ENCODE data around the gene DNAJC27. TPM values are rescaled to one million over a fixed set of nuclear protein-coding genes. Genes with fewer than 3 reads are reported as not detected.

DNAJC27 gene
- total RNA-seq, 1 experiment from 2014 or later = 6.7 TPM

GRCh38 chr2:24959761-24960160 is 12.0 kb downstream of the DNAJC27 start:
- H3K27ac ChIP-seq (ENCODE audit: low read length) = no peak overlapping the region
- no peak overlapping the region for H3K4me3 ChIP-seq (ENCODE audit: low read length)
- H2AFZ ChIP-seq (ENCODE audit: low read length) = no peak overlapping the region
- H3K4me1 ChIP-seq (ENCODE audit: low read length) = peaks cover 8% of the 10 kb centered on the region
- H3K9ac ChIP-seq (ENCODE audit: low read length) = no peak overlapping the region
- H3K79me2 ChIP-seq (ENCODE audit: low read length) = peaks cover 13% of the 10 kb centered on the region
- peaks cover 3% of the 10 kb centered on the region; the same call in 1 of the 2 replicates for H3K9me3 ChIP-seq (ENCODE audit: low read length)
- no peak overlapping the region for H3K4me2 ChIP-seq (ENCODE audit: low read depth, low read length, poor library complexity, severe bottlenecking)
- peaks cover 67% of the 10 kb centered on the region for H3K36me3 ChIP-seq (ENCODE audit: insufficient read depth, low read length)
- H3K9me2 ChIP-seq (replicated peaks; ENCODE audit: insufficient read depth, low read length) = no peaks in the 10 kb centered on the region
- no peaks in the 10 kb centered on the region for H3K27me3 ChIP-seq (ENCODE audit: low read length)
- no peaks in the 10 kb centered on the region for H4K20me1 ChIP-seq (ENCODE audit: insufficient read depth, low read depth, low read length)
- DNase-seq = no peak

- H3K4me3 ChIP-seq (ENCODE audit: low read length) = no peak overlapping the region
- no peak overlapping the region for H2AFZ ChIP-seq (ENCODE audit: low read length)
- no peaks in the 10 kb centered on the region for H3K27me3 ChIP-seq (ENCODE audit: low read length)
- H4K20me1 ChIP-seq (ENCODE audit: insufficient read depth, low read depth, low read length) = no peaks in the 10 kb centered on the region
- H3K79me2 ChIP-seq (ENCODE audit: low read length) = peaks cover 13% of the 10 kb centered on the region
- H3K9me3 ChIP-seq (ENCODE audit: low read length) = peaks cover 3% of the 10 kb centered on the region; the same call in 1 of the 2 replicates
- no peaks in the 10 kb centered on the region for H3K9me2 ChIP-seq (replicated peaks; ENCODE audit: insufficient read depth, low read length)
- H3K4me1 ChIP-seq (ENCODE audit: low read length) = peaks cover 14% of the 10 kb centered on the region
- H3K4me2 ChIP-seq (ENCODE audit: low read depth, low read length, poor library complexity, severe bottlenecking) = no peak overlapping the region
- H3K36me3 ChIP-seq (ENCODE audit: insufficient read depth, low read length) = peaks cover 70% of the 10 kb centered on the region
- no peak overlapping the region for H3K9ac ChIP-seq (ENCODE audit: low read length)
- H3K27ac ChIP-seq (ENCODE audit: low read length) = no peak overlapping the region
- DNase-seq = no peak
Observed at GRCh38 chr2:24958411-24958935, 13.3 kb downstream of the DNAJC27 start.

DNA sequence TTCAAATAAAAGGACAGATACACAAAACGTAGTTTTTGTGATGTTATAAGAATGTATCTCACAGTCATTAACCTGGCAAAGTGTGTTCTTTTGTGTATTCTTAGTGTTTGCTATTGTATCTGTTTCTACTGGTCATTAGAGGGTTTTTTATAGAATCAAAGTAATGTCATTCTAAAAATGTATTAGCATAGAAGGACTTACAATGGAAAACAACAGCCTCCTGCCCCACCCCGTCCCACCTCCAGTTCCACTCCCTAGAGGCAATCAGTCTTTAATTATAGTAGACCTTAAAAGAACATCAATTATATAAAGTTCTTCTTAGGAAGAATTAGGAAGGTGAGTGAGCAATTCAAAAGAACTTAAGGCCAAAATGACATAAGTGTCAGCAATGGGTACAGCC is 13.8 kb downstream of the DNAJC27 start:
- Histone ChIP-seq H3K36me3 (ENCODE audit: insufficient read depth, low read length) (peaks cover 66% of the 10 kb centered on the region), H3K27me3 (ENCODE audit: low read length) (no peaks in the 10 kb centered on the region), H3K9me3 (ENCODE audit: low read length) (peaks cover 3% of the 10 kb centered on the region; the same call in 1 of the 2 replicates), H3K9me2 (replicated peaks; ENCODE audit: insufficient read depth, low read length) (no peaks in the 10 kb centered on the region), H3K4me1 (ENCODE audit: low read length) (peaks cover 19% of the 10 kb centered on the region), H3K4me3 (ENCODE audit: low read length) (no peak overlapping the region), H3K79me2 (ENCODE audit: low read length) (peaks cover 13% of the 10 kb centered on the region), H3K9ac (ENCODE audit: low read length) (no peak overlapping the region), H4K20me1 (ENCODE audit: insufficient read depth, low read depth, low read length) (no peaks in the 10 kb centered on the region), H2AFZ (ENCODE audit: low read length) (no peak overlapping the region), H3K27ac (ENCODE audit: low read length) (no peak overlapping the region), H3K4me2 (ENCODE audit: low read depth, low read length, poor library complexity, severe bottlenecking) (no peak overlapping the region)
- DNase-seq = no peak

DNA sequence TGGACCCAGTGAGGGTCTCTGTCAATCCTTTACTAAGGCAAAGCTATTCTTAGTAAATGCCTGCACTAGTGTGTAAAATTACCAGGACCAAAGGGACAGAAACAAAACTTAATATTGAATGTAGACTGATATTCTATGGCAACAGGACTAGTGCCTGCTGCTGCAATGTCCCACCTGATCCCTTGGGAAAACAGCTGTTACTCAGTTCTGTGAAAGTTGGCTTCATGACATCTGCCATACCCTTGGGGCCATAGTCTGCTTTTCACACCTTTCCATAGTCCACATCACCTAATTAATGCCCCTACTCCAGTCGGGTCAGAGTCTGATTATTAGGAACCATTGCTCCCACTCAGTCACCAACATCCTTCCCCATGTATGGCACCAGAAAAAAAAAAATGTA is 14.5 kb downstream of the DNAJC27 start:
- peaks cover 12% of the 10 kb centered on the region for H3K79me2 ChIP-seq (ENCODE audit: low read length)
- no peak overlapping the region for H3K4me2 ChIP-seq (ENCODE audit: low read depth, low read length, poor library complexity, severe bottlenecking)
- no peaks in the 10 kb centered on the region for H3K9me2 ChIP-seq (replicated peaks; ENCODE audit: insufficient read depth, low read length)
- no peaks in the 10 kb centered on the region for H3K27me3 ChIP-seq (ENCODE audit: low read length)
- no peak for DNase-seq
- no peak overlapping the region for H3K4me3 ChIP-seq (ENCODE audit: low read length)
- peaks cover 68% of the 10 kb centered on the region for H3K36me3 ChIP-seq (ENCODE audit: insufficient read depth, low read length)
- no peak overlapping the region for H3K27ac ChIP-seq (ENCODE audit: low read length)
- no peak overlapping the region for H2AFZ ChIP-seq (ENCODE audit: low read length)
- no peak overlapping the region for H3K9ac ChIP-seq (ENCODE audit: low read length)
- peaks cover 3% of the 10 kb centered on the region; the same call in 1 of the 2 replicates for H3K9me3 ChIP-seq (ENCODE audit: low read length)
- peaks cover 27% of the 10 kb centered on the region for H3K4me1 ChIP-seq (ENCODE audit: low read length)
- H4K20me1 ChIP-seq (ENCODE audit: insufficient read depth, low read depth, low read length) = no peaks in the 10 kb centered on the region

GRCh38 chr2:24955921-24956320 is 15.8 kb downstream of the DNAJC27 start:
- no peaks in the 10 kb centered on the region for H4K20me1 ChIP-seq (ENCODE audit: insufficient read depth, low read depth, low read length)
- H3K27ac ChIP-seq (ENCODE audit: low read length) = no peak overlapping the region
- no peak overlapping the region for H3K4me3 ChIP-seq (ENCODE audit: low read length)
- peaks cover 67% of the 10 kb centered on the region for H3K36me3 ChIP-seq (ENCODE audit: insufficient read depth, low read length)
- 0 out of 2 replicates have a peak, but pooled peaks cover 4% of the 10 kb centered on the region for H3K79me2 ChIP-seq (ENCODE audit: low read length)
- no peak overlapping the region for H2AFZ ChIP-seq (ENCODE audit: low read length)
- DNase-seq = no peak
- H3K4me1 ChIP-seq (ENCODE audit: low read length) = peaks cover 28% of the 10 kb centered on the region
- no peak overlapping the region for H3K9ac ChIP-seq (ENCODE audit: low read length)
- peaks cover 3% of the 10 kb centered on the region; the same call in 1 of the 2 replicates for H3K9me3 ChIP-seq (ENCODE audit: low read length)
- no peak overlapping the region for H3K4me2 ChIP-seq (ENCODE audit: low read depth, low read length, poor library complexity, severe bottlenecking)
- no peaks in the 10 kb centered on the region for H3K9me2 ChIP-seq (replicated peaks; ENCODE audit: insufficient read depth, low read length)
- no peaks in the 10 kb centered on the region for H3K27me3 ChIP-seq (ENCODE audit: low read length)

DNA sequence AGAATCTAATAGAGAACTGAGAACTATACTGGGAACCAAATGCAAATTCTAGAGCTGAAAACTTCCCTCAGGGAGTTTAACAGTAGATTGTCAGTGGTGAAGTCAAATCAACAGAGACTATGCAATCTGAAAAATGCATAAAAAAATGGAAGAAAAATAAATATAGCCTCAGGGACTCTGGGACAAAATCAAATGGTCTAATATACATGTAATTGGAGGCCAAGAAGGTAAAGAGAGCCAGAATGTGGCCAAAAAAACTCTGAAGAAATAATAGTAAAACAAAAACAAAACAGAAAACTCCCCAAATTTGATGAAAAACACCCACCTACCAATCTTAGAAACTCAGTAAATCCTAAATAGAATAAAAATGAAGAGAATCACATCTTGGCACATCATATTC is 16.5 kb downstream of the DNAJC27 start:
- H2AFZ ChIP-seq (ENCODE audit: low read length) = no peak overlapping the region
- no peak overlapping the region for H3K4me2 ChIP-seq (ENCODE audit: low read depth, low read length, poor library complexity, severe bottlenecking)
- H3K4me3 ChIP-seq (ENCODE audit: low read length) = no peak overlapping the region
- H4K20me1 ChIP-seq (ENCODE audit: insufficient read depth, low read depth, low read length) = no peaks in the 10 kb centered on the region
- peaks cover 28% of the 10 kb centered on the region for H3K4me1 ChIP-seq (ENCODE audit: low read length)
- peaks cover 67% of the 10 kb centered on the region for H3K36me3 ChIP-seq (ENCODE audit: insufficient read depth, low read length)
- H3K9ac ChIP-seq (ENCODE audit: low read length) = no peak overlapping the region
- no peaks in the 10 kb centered on the region for H3K27me3 ChIP-seq (ENCODE audit: low read length)
- DNase-seq = no peak
- H3K9me3 ChIP-seq (ENCODE audit: low read length) = peaks cover 3% of the 10 kb centered on the region; the same call in 1 of the 2 replicates
- H3K27ac ChIP-seq (ENCODE audit: low read length) = no peak overlapping the region
- 0 out of 2 replicates have a peak, but pooled peaks cover 4% of the 10 kb centered on the region for H3K79me2 ChIP-seq (ENCODE audit: low read length)
- no peaks in the 10 kb centered on the region for H3K9me2 ChIP-seq (replicated peaks; ENCODE audit: insufficient read depth, low read length)

GRCh38 chr2:24950102-24950501 is 21.7 kb downstream of the DNAJC27 start:
- Histone ChIP-seq H3K9ac (ENCODE audit: low read length) (no peak overlapping the region), H3K9me2 (replicated peaks; ENCODE audit: insufficient read depth, low read length) (no peaks in the 10 kb centered on the region), H3K4me1 (ENCODE audit: low read length) (peaks cover 20% of the 10 kb centered on the region), H4K20me1 (ENCODE audit: insufficient read depth, low read depth, low read length) (no peaks in the 10 kb centered on the region), H3K9me3 (ENCODE audit: low read length) (no peaks in the 10 kb centered on the region), H3K36me3 (ENCODE audit: insufficient read depth, low read length) (peaks cover 57% of the 10 kb centered on the region), H3K79me2 (ENCODE audit: low read length) (no peaks in the 10 kb centered on the region), H3K27me3 (ENCODE audit: low read length) (no peaks in the 10 kb centered on the region), H3K27ac (ENCODE audit: low read length) (no peak overlapping the region), H3K4me3 (ENCODE audit: low read length) (no peak overlapping the region), H2AFZ (ENCODE audit: low read length) (no peak overlapping the region), H3K4me2 (ENCODE audit: low read depth, low read length, poor library complexity, severe bottlenecking) (no peak overlapping the region)
- no peak for DNase-seq

DNA sequence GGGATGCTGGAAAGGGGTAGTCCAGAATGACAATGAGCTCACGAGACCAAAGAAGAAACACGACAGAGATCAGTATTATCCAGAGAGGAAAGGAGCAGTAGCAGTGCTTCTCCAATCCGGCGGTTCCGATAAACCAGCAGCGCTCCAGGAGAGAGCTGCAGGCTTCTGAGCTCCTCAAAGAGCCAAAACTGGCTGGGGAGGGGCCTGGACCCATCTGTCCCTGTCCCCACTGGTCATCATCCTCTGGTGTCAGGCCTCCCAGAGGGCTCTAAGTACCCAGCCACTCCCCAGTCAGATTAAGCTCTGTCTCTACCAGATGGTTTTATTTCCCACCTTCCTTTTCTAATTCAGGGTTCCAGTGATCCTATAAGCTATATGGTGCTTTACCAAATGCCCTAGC is 23.2 kb downstream of the DNAJC27 start:
- H3K4me1 ChIP-seq (ENCODE audit: low read length) = peaks cover 14% of the 10 kb centered on the region
- DNase-seq = no peak
- no peaks in the 10 kb centered on the region for H4K20me1 ChIP-seq (ENCODE audit: insufficient read depth, low read depth, low read length)
- no peak overlapping the region for H3K4me2 ChIP-seq (ENCODE audit: low read depth, low read length, poor library complexity, severe bottlenecking)
- no peak overlapping the region for H3K4me3 ChIP-seq (ENCODE audit: low read length)
- no peaks in the 10 kb centered on the region for H3K79me2 ChIP-seq (ENCODE audit: low read length)
- no peaks in the 10 kb centered on the region for H3K9me2 ChIP-seq (replicated peaks; ENCODE audit: insufficient read depth, low read length)
- no peak overlapping the region for H2AFZ ChIP-seq (ENCODE audit: low read length)
- H3K9ac ChIP-seq (ENCODE audit: low read length) = no peak overlapping the region
- no peaks in the 10 kb centered on the region for H3K9me3 ChIP-seq (ENCODE audit: low read length)
- H3K36me3 ChIP-seq (ENCODE audit: insufficient read depth, low read length) = peaks cover 43% of the 10 kb centered on the region; the same call in 1 of the 2 replicates
- H3K27me3 ChIP-seq (ENCODE audit: low read length) = no peaks in the 10 kb centered on the region
- H3K27ac ChIP-seq (ENCODE audit: low read length) = no peak overlapping the region

Measured in Karpas-422 (cell line).